Measurements from ENCODE around the gene SLC2A5. TPM values are rescaled to one million over a fixed set of nuclear protein-coding genes. Genes with fewer than 3 reads are reported as not detected.
"Not testable (repeated sequence)": the region's sequence is repeated elsewhere in the genome, so short reads cannot be mapped to it uniquely, and the experiment has no call there.

The SLC2A5 gene
- total RNA-seq, 2 experiments from 2014 or later, result not detected

DNA sequence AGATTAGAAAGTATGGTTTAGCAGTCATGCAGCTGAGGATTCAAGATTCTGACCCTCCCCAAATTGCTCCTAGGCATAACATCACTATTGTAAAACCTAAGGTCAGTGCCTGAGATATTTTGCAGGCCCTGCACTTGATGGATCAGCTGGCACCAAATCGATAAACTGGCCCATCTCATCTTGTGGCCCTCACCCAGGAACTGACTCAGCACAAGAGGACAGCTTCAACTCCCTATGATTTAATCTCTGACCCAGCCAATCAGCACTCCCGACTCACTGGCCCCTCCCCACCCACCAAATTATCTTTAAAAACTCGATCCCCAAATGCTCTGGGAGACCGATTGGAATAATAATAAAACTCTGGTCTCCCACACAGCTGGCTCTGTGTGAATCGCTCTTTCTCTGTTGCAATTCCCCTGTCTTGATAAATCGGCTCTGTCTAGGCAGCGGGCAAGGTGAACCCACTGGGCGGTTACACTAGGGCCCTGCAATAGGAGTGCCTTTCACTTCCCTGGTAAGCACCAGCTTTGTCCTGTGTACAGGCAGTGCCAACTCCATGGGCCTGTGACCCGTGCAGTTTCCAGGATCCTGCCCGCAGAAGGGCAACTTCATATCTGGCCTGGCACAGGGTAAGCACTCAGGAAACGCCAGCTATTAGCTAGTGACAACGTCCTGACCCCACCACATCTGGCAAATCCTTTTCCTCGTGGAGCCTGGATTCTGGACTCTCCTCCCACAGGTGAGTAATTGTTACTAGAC, 28.7 kb upstream of the SLC2A5 start:
- no peaks in the 10 kb centered on the region for H3K4me1 Mint-ChIP-seq (ENCODE audit: low read depth)
- no peaks in the 10 kb centered on the region for H3K9me3 Mint-ChIP-seq
- DNase-seq, result no peak
- H3K27me3 Mint-ChIP-seq, result no peaks in the 10 kb centered on the region
- ChIA-PET CTCF (interaction anchor here (4.1 kb wide), 1 partner anchor 13 kb away, joined by 17 read pairs; no protein-coding TSS in a partner anchor), POLR2A (no interaction called here)
- H3K27ac Mint-ChIP-seq, result no peak overlapping the region
- TF ChIP-seq, protein P1, sequence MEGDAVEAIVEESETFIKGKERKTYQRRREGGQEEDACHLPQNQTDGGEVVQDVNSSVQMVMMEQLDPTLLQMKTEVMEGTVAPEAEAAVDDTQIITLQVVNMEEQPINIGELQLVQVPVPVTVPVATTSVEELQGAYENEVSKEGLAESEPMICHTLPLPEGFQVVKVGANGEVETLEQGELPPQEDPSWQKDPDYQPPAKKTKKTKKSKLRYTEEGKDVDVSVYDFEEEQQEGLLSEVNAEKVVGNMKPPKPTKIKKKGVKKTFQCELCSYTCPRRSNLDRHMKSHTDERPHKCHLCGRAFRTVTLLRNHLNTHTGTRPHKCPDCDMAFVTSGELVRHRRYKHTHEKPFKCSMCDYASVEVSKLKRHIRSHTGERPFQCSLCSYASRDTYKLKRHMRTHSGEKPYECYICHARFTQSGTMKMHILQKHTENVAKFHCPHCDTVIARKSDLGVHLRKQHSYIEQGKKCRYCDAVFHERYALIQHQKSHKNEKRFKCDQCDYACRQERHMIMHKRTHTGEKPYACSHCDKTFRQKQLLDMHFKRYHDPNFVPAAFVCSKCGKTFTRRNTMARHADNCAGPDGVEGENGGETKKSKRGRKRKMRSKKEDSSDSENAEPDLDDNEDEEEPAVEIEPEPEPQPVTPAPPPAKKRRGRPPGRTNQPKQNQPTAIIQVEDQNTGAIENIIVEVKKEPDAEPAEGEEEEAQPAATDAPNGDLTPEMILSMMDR (IDR thresholded peaks at IDR 0.05), result no peak
- no peaks in the 10 kb centered on the region for H3K36me3 Mint-ChIP-seq (ENCODE audit: low read depth)
- no peak for ATAC-seq
- intact Hi-C loops (cut with micrococcal nuclease), result no loop called here
- H3K4me3 Mint-ChIP-seq, result no peak overlapping the region

DNA sequence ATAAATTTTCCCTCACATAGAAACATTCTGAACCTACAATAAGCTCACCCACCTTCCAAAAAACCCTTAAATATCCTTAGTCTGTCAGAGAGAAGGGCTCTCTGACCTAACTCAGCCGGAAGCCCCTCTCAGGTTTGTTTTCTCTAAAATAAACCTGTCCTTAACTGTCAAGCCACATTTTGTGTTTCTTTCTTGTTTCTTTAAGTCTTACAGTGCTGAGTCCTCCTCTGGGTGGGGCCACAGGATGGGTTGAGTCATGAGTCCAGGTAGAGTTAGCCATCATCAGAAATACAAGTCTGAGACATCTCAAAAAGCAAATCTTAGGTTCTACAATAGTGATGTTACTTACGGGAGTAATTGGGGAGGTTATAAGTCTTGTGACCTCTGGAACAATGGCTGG, 26.4 kb upstream of the SLC2A5 start:
- H3K36me3 Mint-ChIP-seq (ENCODE audit: low read depth), result no peaks in the 10 kb centered on the region
- TF ChIP-seq, protein P1 (IDR thresholded peaks at IDR 0.05), result no peak
- CTCF ChIA-PET, result interaction anchor here (1.2 to 4.1 kb wide), 3 partner anchors 15 to 247 kb away, joined by 5 to 17 read pairs (median 6); no protein-coding TSS in a partner anchor
- H3K27me3 Mint-ChIP-seq, result no peaks in the 10 kb centered on the region
- no peak for DNase-seq
- ATAC-seq, result no peak
- H3K4me3 Mint-ChIP-seq, result no peak overlapping the region
- intact Hi-C loops (cut with micrococcal nuclease), result no loop called here
- H3K4me1 Mint-ChIP-seq (ENCODE audit: low read depth), result no peaks in the 10 kb centered on the region
- POLR2A ChIA-PET, result no interaction called here
- no peak overlapping the region for H3K27ac Mint-ChIP-seq
- no peaks in the 10 kb centered on the region for H3K9me3 Mint-ChIP-seq

DNA sequence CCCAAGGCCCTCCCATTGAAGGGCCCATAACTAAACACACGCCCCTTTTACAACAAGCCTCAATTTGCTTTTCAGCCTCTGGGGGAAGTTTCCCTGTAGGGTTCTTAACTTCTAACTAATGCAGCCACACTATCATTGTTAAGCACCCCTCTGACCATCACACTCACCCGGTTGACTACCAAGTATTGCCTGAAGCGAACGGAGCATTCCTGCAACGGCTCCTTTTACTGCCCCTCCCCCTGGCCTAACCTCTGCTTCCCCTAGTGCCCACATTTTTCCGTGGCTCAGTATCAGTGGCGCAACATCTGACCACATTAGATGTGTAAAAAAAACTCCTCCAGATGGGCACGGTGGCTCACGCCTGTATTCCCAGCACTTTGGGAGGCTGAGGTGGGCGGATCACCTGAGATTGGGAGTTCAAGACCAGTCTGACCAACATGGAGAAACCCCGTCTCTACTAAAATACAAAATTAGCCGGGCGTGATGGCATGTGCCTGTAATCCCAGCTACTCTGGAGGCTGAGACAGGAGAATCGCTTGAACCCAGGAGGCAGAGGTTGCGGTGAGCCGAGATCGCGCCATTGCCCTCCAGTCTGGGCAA, 24.7 kb upstream of the SLC2A5 start:
- H3K9me3 Mint-ChIP-seq; H3K27me3 Mint-ChIP-seq; ATAC-seq; H3K36me3 Mint-ChIP-seq (ENCODE audit: low read depth); H3K27ac Mint-ChIP-seq; POLR2A ChIA-PET; H3K4me3 Mint-ChIP-seq; H3K4me1 Mint-ChIP-seq (ENCODE audit: low read depth); DNase-seq; intact Hi-C loops (cut with micrococcal nuclease): not testable (repeated sequence)
- CTCF ChIA-PET, result interaction anchor here (1.7 kb wide), 1 partner anchor 89 kb away, joined by 5 read pairs; no protein-coding TSS in a partner anchor

DNA sequence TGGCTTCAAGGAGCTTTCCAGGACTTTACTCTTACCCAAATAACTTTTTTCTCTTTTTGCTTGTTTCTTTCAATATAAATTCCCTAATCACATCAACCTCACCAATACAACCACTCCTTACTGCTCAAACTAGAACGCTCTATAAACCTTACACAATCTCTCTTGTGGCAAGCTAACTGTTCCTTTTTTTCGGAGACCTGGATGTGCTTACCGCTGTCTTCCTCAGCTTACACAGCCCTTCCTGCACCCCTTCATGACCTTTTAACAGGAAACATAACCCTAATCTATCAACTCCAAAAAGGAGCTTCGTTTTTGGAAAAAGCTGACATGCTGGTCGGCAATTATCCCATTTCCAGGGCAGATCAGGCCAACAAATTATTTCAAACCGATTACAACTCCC, 24.1 kb upstream of the SLC2A5 start:
- H3K36me3 Mint-ChIP-seq (ENCODE audit: low read depth), result no peaks in the 10 kb centered on the region
- no peaks in the 10 kb centered on the region for H3K9me3 Mint-ChIP-seq
- no peak overlapping the region for H3K4me3 Mint-ChIP-seq
- ChIA-PET CTCF (interaction anchor here (1.7 kb wide), 1 partner anchor 89 kb away, joined by 5 read pairs; no protein-coding TSS in a partner anchor), POLR2A (no interaction called here)
- DNase-seq, result no peak
- no peaks in the 10 kb centered on the region for H3K4me1 Mint-ChIP-seq (ENCODE audit: low read depth)
- no peak for ATAC-seq
- intact Hi-C loops (cut with micrococcal nuclease), result no loop called here
- H3K27me3 Mint-ChIP-seq, result peaks cover 5% of the 10 kb centered on the region
- TF ChIP-seq, protein P1 (IDR thresholded peaks at IDR 0.05), result no peak
- no peak overlapping the region for H3K27ac Mint-ChIP-seq

DNA sequence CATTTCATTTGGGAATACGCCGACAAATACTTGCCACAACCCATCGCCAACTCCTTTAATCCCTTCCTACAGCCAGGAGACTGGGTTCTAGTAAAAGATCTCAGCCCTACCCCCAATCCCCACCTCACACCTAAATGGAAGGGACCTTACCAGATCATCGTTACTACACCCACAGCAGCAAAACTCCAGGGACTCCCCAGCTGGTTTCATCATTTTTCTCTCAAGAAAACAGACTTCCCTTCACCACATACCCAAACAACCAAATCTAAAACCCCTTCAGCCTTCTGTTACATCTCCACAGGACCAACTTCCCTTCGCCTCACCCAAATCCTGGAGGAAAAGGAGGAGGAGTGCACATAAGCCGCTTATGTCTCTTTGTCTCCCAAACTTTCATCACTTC, 23.7 kb upstream of the SLC2A5 start:
- Mint-ChIP-seq H3K36me3 (ENCODE audit: low read depth) (no peaks in the 10 kb centered on the region), H3K4me1 (ENCODE audit: low read depth) (no peaks in the 10 kb centered on the region), H3K27me3 (peaks cover 5% of the 10 kb centered on the region), H3K4me3 (no peak overlapping the region), H3K27ac (no peak overlapping the region), H3K9me3 (no peaks in the 10 kb centered on the region)
- intact Hi-C loops (cut with micrococcal nuclease), result no loop called here
- POLR2A ChIA-PET, result no interaction called here
- TF ChIP-seq, protein P1 (IDR thresholded peaks at IDR 0.05), result no peak
- no peak for DNase-seq
- CTCF ChIA-PET, result interaction anchor here (1.7 kb wide), 1 partner anchor 88 kb away, joined by 5 read pairs; no protein-coding TSS in a partner anchor
- ATAC-seq, result no peak
